Tibial artery (tissue), 4 donors: Measurements from ENCODE around the gene DISC1.

Experiments used
- DNase-seq, 2 donors: peaks; one replicate each; pipeline ENCODE4 v3.0.0-alpha.2; 2019
- H3K27ac ChIP-seq, 2 donors: fragments of 200-600 bp; sonication (generic) in 1 of 2; 1 replicate in 1 of 2; 2 replicates in 1 of 2; pipeline ENCODE4 v1.5.1; 2018 to 2019; ENCODE audit warnings: mild to moderate bottlenecking in 1 of 2
- H3K27me3 ChIP-seq, 2 donors: fragments of 200-600 bp; sonication (generic) in 1 of 2; one replicate each; pipeline versions ENCODE4 v1.5.1 to v1.6.0; 2016 to 2019
- H3K36me3 ChIP-seq, 3 donors: fragments of 200-600 bp; sonication (generic) in 2 of 3; one replicate each; pipeline ENCODE4 v1.5.1; 2016 to 2019; ENCODE audit warnings: mild to moderate bottlenecking in 2 of 3
- H3K4me1 ChIP-seq, 4 donors: fragments of 200-600 bp; sonication (generic) in 2 of 4; 1 replicate in 3 of 4; 2 replicates in 1 of 4; pipeline ENCODE4 v1.5.1; 2016 to 2019
- H3K4me3 ChIP-seq, 2 donors: fragments of 200-600 bp; sonication (generic) in 1 of 2; 1 replicate in 1 of 2; 2 replicates in 1 of 2; pipeline ENCODE4 v1.5.1; 2018 to 2019; ENCODE audit warnings: mild to moderate bottlenecking in 2 of 2
- H3K9me3 ChIP-seq, 3 donors: fragments of 200-600 bp; sonication (generic) in 1 of 3; one replicate each; pipeline ENCODE4 v1.5.1; 2016 to 2019
- CTCF ChIP-seq, 2 experiments: fragments of 200-600 bp in 1 of 2; fragments of 450-650 bp in 1 of 2; IDR thresholded peaks; one replicate each; pipeline ENCODE4 v1.5.1; 2017 to 2019; ENCODE audit warnings: antibody characterized with exemption in 2 of 2, mild to moderate bottlenecking in 1 of 2, moderate library complexity in 1 of 2
- intact Hi-C: fragments of 100-400 bp; cut with DNase I; formaldehyde crosslinking; loops from one replicate; pipeline ENCODE4 v1.15.0; 2023; ENCODE audit warnings: low total_unique reads

Gene DISC1

DNA sequence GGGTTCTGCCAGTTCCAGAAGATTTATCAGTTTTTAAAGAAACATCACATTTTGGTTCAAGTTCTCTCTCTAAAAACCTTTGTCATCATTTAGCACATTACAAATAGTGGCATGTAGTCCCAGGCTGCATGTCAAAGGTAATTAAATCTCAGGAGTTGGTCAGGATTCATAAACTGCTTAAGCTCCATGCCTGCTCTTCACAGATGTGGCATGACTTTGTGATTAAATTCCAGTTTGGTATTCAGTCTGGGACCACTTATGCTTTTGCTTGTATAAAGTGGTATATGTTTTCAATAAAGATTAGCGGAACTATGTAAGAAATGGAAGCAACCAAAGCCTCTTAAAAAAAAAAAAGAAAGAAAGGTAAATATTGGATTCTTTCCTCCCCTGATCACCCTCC, 408.0 kb downstream of the DISC1 start:
- Histone ChIP-seq H3K9me3 (no peaks in the 10 kb centered on the region), H3K36me3 (peaks cover 0 to 4% (median 0%) of the 10 kb centered on the region in 3 donors), H3K4me1 (no peaks in the 10 kb centered on the region), H3K27me3 (no peaks in the 10 kb centered on the region), H3K4me3 (no peak overlapping the region), H3K27ac (no peak overlapping the region)
- DNase-seq: no peak
- TF ChIP-seq CTCF (IDR thresholded peaks at IDR 0.05): no peak
- intact Hi-C loops: no loop called here

DNA sequence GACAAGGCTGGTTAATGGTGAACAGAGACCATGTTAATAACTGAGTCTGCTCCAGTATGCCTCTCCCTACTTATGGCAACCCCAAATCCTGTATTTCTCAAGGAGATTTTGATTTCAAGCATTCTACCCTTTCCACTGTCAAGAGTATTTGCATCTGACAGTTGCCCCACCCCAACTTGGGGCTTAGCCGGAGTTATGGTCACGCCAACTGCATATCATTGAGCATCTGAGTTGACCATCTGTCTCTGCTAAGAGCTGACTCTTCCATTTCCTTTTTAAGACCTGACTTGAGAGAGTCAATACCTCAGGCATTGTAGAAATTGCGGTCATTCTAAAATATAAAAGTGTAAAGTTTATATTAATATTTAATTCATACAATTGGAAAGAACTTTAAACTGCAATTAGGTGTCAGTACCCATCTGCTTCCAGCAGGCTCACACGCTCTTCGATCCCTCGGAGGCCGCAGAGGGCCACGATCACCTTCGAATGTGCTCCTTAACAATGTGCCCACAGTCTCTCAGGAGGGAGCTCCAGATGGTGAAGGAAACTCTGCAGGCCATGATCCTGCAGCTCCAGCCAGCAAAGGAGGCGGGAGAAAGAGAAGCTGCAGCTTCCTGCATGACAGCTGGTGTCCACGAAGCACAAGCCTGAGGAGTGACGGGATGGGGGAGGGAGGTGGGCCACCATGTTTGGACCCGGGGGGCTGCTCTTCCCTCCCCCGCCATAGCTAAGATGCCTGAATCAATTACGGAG, 409.8 kb downstream of the DISC1 start:
- Histone ChIP-seq H3K27ac (no peak overlapping the region), H3K9me3 (no peaks in the 10 kb centered on the region), H3K27me3 (no peaks in the 10 kb centered on the region), H3K36me3 (peaks cover 0 to 4% (median 0%) of the 10 kb centered on the region in 3 donors), H3K4me1 (no peaks in the 10 kb centered on the region), H3K4me3 (no peak overlapping the region)
- intact Hi-C loops: no loop called here
- DNase-seq: no peak
- no peak for TF ChIP-seq CTCF (IDR thresholded peaks at IDR 0.05)

- Histone ChIP-seq H3K9me3 (no peaks in the 10 kb centered on the region), H3K4me3 (no peak overlapping the region), H3K27me3 (no peaks in the 10 kb centered on the region), H3K36me3 (peaks cover 0 to 4% (median 0%) of the 10 kb centered on the region in 3 donors), H3K27ac (no peak overlapping the region), H3K4me1 (no peaks in the 10 kb centered on the region)
- no peak for TF ChIP-seq CTCF (IDR thresholded peaks at IDR 0.05)
- DNase-seq: no peak
- intact Hi-C loops: no loop called here
Measured at GRCh38 chr1:232037774-232038388, 411.3 kb downstream of the DISC1 start.

DNA sequence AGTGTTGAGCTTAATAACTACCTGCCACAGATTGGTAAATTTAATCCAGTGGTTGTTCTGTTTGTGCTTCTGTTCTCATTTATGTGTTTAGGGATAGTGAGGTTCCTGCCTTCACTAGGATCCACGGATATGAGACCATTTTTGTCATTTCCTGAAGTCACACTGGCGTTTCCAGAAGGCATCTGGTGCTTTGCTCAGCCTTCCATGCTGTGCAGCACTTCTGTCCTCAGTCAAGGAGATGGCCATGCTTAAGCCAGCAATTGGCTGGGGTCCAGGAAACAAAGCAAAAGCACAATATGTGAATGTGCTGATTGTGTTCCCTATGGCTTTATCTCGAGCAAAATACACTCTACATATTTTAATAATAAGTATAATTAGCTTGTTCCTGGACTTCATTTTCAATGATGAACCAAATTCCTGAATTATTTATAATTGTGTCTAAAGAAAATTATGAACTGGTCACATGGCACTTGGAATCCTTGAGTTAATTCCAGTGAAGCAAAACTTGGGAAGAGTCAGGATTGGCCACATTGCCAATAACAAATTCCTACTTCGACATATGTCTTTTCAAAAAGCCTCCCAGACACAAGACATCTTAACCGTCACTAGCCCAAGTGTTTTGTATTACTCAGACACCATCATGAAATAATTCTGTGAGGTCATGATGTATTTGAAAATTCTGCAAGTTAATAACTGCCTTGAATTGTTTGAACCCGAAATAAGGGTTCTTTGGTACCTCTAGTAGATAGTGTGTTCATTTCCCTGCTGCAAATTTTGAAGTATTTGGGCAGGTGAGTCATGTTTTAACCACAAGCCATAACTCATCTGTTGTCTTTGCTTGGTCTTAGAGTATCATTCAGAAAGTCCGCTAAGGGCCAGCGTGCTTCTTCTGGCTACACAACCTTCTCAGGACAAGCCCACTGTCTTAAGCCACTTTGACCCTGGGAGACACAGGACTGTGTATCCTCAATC, 412.4 kb downstream of the DISC1 start:
- intact Hi-C loops: no loop called here
- no peak for TF ChIP-seq CTCF (IDR thresholded peaks at IDR 0.05)

GRCh38 chr1:232040260-232040659, 413.7 kb downstream of the DISC1 start:
- Histone ChIP-seq H3K9me3 (no peaks in the 10 kb centered on the region), H3K27ac (no peak overlapping the region), H3K4me1 (no peaks in the 10 kb centered on the region), H3K27me3 (no peaks in the 10 kb centered on the region), H3K4me3 (no peak overlapping the region), H3K36me3 (no peaks in the 10 kb centered on the region)
- no peak for TF ChIP-seq CTCF (IDR thresholded peaks at IDR 0.05)
- intact Hi-C loops: no loop called here
- no peak for DNase-seq

More for the DNA sequence above, 412.4 kb downstream of the DISC1 start:
- Histone ChIP-seq H3K4me3 (no peak overlapping the region), H3K27me3 (no peaks in the 10 kb centered on the region), H3K9me3 (no peaks in the 10 kb centered on the region), H3K4me1 (no peaks in the 10 kb centered on the region), H3K36me3 (no peaks in the 10 kb centered on the region), H3K27ac (no peak overlapping the region)
- DNase-seq: no peak
